GM10266 (cell line): ENCODE results near the gene CYFIP2.
"Not testable (repeated sequence)": the region's sequence is repeated elsewhere in the genome, so short reads cannot be mapped to it uniquely, and the experiment has no call there.

ENCODE experiments used
- DNase-seq: peaks from one replicate; pipeline ENCODE4 v3.0.0; 2012; ENCODE audit errors: extremely low spot score
- CTCF ChIP-seq: IDR thresholded peaks from 2 replicates; pipeline ENCODE4 v1.5.1; 2012; ENCODE audit warnings: mild to moderate bottlenecking, low read depth; ENCODE audit not compliant: control insufficient read depth, insufficient read depth; ENCODE audit errors: missing control alignments

CYFIP2 gene

GRCh38 chr5:157225469-157226422, 40.2 kb upstream of the CYFIP2 start:
- TF ChIP-seq CTCF, result no peak
- no peak for DNase-seq

- TF ChIP-seq CTCF, result no peak
- no peak for DNase-seq
Measured at GRCh38 chr5:157230610-157231009, 35.3 kb upstream of the CYFIP2 start.

GRCh38 chr5:157232706-157233105, 33.2 kb upstream of the CYFIP2 start:
- DNase-seq, result no peak
- TF ChIP-seq CTCF, result no peak

- no peak for DNase-seq
- no peak for TF ChIP-seq CTCF
Measured at GRCh38 chr5:157233515-157233914, 32.4 kb upstream of the CYFIP2 start.

- TF ChIP-seq CTCF, result no peak
- DNase-seq, result no peak
Measured at GRCh38 chr5:157236423-157236822, 29.5 kb upstream of the CYFIP2 start.

- DNase-seq, result no peak
- TF ChIP-seq CTCF, result no peak
Measured at GRCh38 chr5:157241483-157241882, 24.4 kb upstream of the CYFIP2 start.

- not testable (repeated sequence) for DNase-seq
Measured at GRCh38 chr5:157244704-157245103, 21.2 kb upstream of the CYFIP2 start.
